H9 (cell line): Measurements from ENCODE around the gene ZFP92. TPM values are rescaled to one million over a fixed set of nuclear protein-coding genes. Genes with fewer than 3 reads are reported as not detected.
A peak's percentile ranks its signal among the peaks of the same experiment; 100 is the strongest.

Experiments used
- DNase-seq: peaks from one replicate; pipeline ENCODE4 v3.0.0-alpha.2; 2017
- H2AFZ ChIP-seq: one replicate; pipeline ENCODE4 v1.6.1; 2013; ENCODE audit warnings: mild to moderate bottlenecking, low read length, control low read depth, moderate library complexity
- H2AK5ac ChIP-seq: 2 replicates; pipeline ENCODE4 v1.6.1; 2013; ENCODE audit warnings: low read length, control low read depth, mixed read lengths; ENCODE audit not compliant: insufficient read length
- H2BK120ac ChIP-seq: one replicate; pipeline ENCODE4 v1.6.1; 2013; ENCODE audit warnings: low read depth, mild to moderate bottlenecking, low read length, control low read depth, inconsistent platforms; ENCODE audit not compliant: poor library complexity, severe bottlenecking
- H2BK12ac ChIP-seq: 2 replicates; pipeline ENCODE4 v1.6.1; 2013; ENCODE audit warnings: low read length, control low read depth, mixed read lengths, low read depth; ENCODE audit not compliant: insufficient read length
- H2BK15ac ChIP-seq: 2 replicates; pipeline ENCODE4 v1.6.1; 2013; ENCODE audit warnings: low read depth, low read length, control low read depth
- H2BK20ac ChIP-seq: one replicate; pipeline ENCODE4 v1.6.1; 2013; ENCODE audit warnings: low read depth, mild to moderate bottlenecking, low read length, control low read depth, inconsistent platforms; ENCODE audit not compliant: poor library complexity, severe bottlenecking
- H2BK5ac ChIP-seq: 2 replicates; pipeline ENCODE4 v1.6.1; 2013; ENCODE audit warnings: low read length, control low read depth, mixed read lengths; ENCODE audit not compliant: insufficient read length
- H3K14ac ChIP-seq: 2 replicates; pipeline ENCODE4 v1.6.1; 2013; ENCODE audit warnings: low read length, control low read depth; ENCODE audit not compliant: insufficient read depth
- H3K18ac ChIP-seq: 2 replicates; pipeline ENCODE4 v1.6.1; 2013; ENCODE audit warnings: low read depth, mild to moderate bottlenecking, mixed read lengths, low read length, control low read depth; ENCODE audit not compliant: insufficient read length
- H3K23ac ChIP-seq: 2 replicates; pipeline ENCODE4 v1.6.1; 2013; ENCODE audit warnings: low read length, control low read depth, mixed read lengths, low read depth; ENCODE audit not compliant: insufficient read length
- H3K23me2 ChIP-seq: 2 replicates; pipeline ENCODE4 v1.6.1; 2013; ENCODE audit warnings: low read depth, mild to moderate bottlenecking, mixed read lengths, low read length, control low read depth; ENCODE audit not compliant: insufficient read length, poor library complexity, severe bottlenecking
- H3K27ac ChIP-seq: 2 replicates; pipeline ENCODE4 v1.5.1; 2013; ENCODE audit warnings: low read length, control low read depth, mixed read lengths, low read depth; ENCODE audit not compliant: insufficient read length
- H3K27me3 ChIP-seq: 2 replicates; pipeline ENCODE4 v1.6.1; 2013; ENCODE audit warnings: low read length, control low read depth, inconsistent platforms; ENCODE audit not compliant: insufficient read depth
- H3K4ac ChIP-seq: 2 replicates; pipeline ENCODE4 v1.6.1; 2013; ENCODE audit warnings: low read depth, mild to moderate bottlenecking, control low read depth, inconsistent platforms, low read length, moderate library complexity
- H3K4me1 ChIP-seq: 2 replicates; pipeline ENCODE4 v1.6.1; 2013; ENCODE audit warnings: low read length, control low read depth, inconsistent platforms; ENCODE audit not compliant: insufficient read depth
- H3K4me2 ChIP-seq: 2 replicates; pipeline ENCODE4 v1.6.1; 2013; ENCODE audit warnings: low read length, control low read depth, mixed read lengths; ENCODE audit not compliant: insufficient read length, insufficient read depth
- H3K56ac ChIP-seq: 2 replicates; pipeline ENCODE4 v1.6.1; 2013; ENCODE audit warnings: low read depth, mild to moderate bottlenecking, mixed read lengths, low read length, control low read depth; ENCODE audit not compliant: insufficient read length
- H3K79me1 ChIP-seq: 2 replicates; pipeline ENCODE4 v1.6.1; 2013; ENCODE audit warnings: low read depth, mild to moderate bottlenecking, moderate library complexity, low read length, control low read depth, inconsistent platforms; ENCODE audit not compliant: insufficient read depth, poor library complexity, severe bottlenecking
- H3K79me2 ChIP-seq: 2 replicates; pipeline ENCODE4 v1.6.1; 2013; ENCODE audit warnings: low read length, control low read depth, inconsistent platforms; ENCODE audit not compliant: insufficient read depth
- H3K9ac ChIP-seq: 2 replicates; pipeline ENCODE4 v1.6.1; 2013; ENCODE audit warnings: low read length, control low read depth, mixed read lengths; ENCODE audit not compliant: insufficient read length; ENCODE audit errors: extremely low read depth
- H3K9me3 ChIP-seq: one replicate; pipeline ENCODE4 v1.6.1; 2013; ENCODE audit warnings: low read depth, low read length, inconsistent platforms; ENCODE audit not compliant: control insufficient read depth
- H3T11ph ChIP-seq: one replicate; pipeline ENCODE4 v1.6.1; 2013; ENCODE audit warnings: mild to moderate bottlenecking, low read length, control low read depth, inconsistent platforms
- H4K20me1 ChIP-seq: one replicate; pipeline ENCODE4 v1.6.1; 2013; ENCODE audit not compliant: control insufficient read depth, insufficient read length, insufficient read depth
- H4K5ac ChIP-seq: 2 replicates; pipeline ENCODE4 v1.6.1; 2013; ENCODE audit warnings: low read depth, mild to moderate bottlenecking, mixed read lengths, low read length, control low read depth; ENCODE audit not compliant: insufficient read length
- H4K8ac ChIP-seq: replicated peaks from 2 replicates; pipeline ENCODE4 v1.6.1; 2013; ENCODE audit warnings: low read length, control low read depth, mixed read lengths, low read depth; ENCODE audit not compliant: insufficient read length
- H4K91ac ChIP-seq: 2 replicates; pipeline ENCODE4 v1.6.1; 2013; ENCODE audit warnings: low read depth, mild to moderate bottlenecking, moderate library complexity, mixed read lengths, low read length, control low read depth; ENCODE audit not compliant: insufficient read length
- H3K27ac Mint-ChIP-seq, 3 experiments: 2 replicates in 2 of 3; 3 replicates in 1 of 3; pipeline ENCODE4 v1.8.0; 2020 to 2021; ENCODE audit warnings: mixed read lengths in 3 of 3, mild to moderate bottlenecking in 1 of 3, moderate library complexity in 1 of 3
- H3K27me3 Mint-ChIP-seq: 2 replicates; pipeline ENCODE4 v1.8.0; 2021; ENCODE audit warnings: low read depth, mild to moderate bottlenecking, moderate library complexity, mixed read lengths
- H3K36me3 Mint-ChIP-seq, 3 experiments: 2 replicates in 2 of 3; 3 replicates in 1 of 3; pipeline ENCODE4 v1.8.0; 2020 to 2021; ENCODE audit warnings: low read depth in 3 of 3, mixed read lengths in 3 of 3; ENCODE audit not compliant: insufficient read depth in 1 of 3
- H3K4me1 Mint-ChIP-seq, 2 experiments: 2 replicates each; pipeline ENCODE4 v1.8.0; 2020; ENCODE audit warnings: mixed read lengths in 2 of 2
- H3K4me3 Mint-ChIP-seq, 2 experiments: 2 replicates in 1 of 2; 3 replicates in 1 of 2; pipeline ENCODE4 v1.8.0; 2020 to 2021; ENCODE audit warnings: mild to moderate bottlenecking in 2 of 2, mixed read lengths in 2 of 2, moderate library complexity in 1 of 2
- H3K9me3 Mint-ChIP-seq, 2 experiments: 2 replicates in 1 of 2; 3 replicates in 1 of 2; pipeline ENCODE4 v1.8.0; 2020; ENCODE audit warnings: mild to moderate bottlenecking in 2 of 2, mixed read lengths in 2 of 2, moderate library complexity in 1 of 2
- WGBS: extraction: QIAGEN DNeasy Blood & Tissue Kit; methylation state at CpG from one replicate; pipeline ENCODE4 v1.1.7; 2013; ENCODE audit warnings: missing lambda C conversion rate, low lambda C conversion rate, mixed read lengths; ENCODE audit not compliant: insufficient read length; ENCODE audit errors: extremely low coverage; 5-methylcytosine and 5-hydroxymethylcytosine counted together
- total RNA-seq: library from RNA; stranded (reverse); gene quantifications from 2 replicates; pipeline ENCODE4 v1.2.1, GENCODE V29; 2021
- TF ChIP-seq, protein P1 (sequence below): fragments of 200-600 bp; sonication (generic); conservative IDR thresholded peaks from 3 replicates; pipeline ENCODE4 v1.8.0; 2021; ENCODE audit warnings: antibody characterized with exemption, mild to moderate bottlenecking

ZFP92 gene
- total RNA-seq, 1 experiment from 2014 or later: 0.68 TPM

DNA sequence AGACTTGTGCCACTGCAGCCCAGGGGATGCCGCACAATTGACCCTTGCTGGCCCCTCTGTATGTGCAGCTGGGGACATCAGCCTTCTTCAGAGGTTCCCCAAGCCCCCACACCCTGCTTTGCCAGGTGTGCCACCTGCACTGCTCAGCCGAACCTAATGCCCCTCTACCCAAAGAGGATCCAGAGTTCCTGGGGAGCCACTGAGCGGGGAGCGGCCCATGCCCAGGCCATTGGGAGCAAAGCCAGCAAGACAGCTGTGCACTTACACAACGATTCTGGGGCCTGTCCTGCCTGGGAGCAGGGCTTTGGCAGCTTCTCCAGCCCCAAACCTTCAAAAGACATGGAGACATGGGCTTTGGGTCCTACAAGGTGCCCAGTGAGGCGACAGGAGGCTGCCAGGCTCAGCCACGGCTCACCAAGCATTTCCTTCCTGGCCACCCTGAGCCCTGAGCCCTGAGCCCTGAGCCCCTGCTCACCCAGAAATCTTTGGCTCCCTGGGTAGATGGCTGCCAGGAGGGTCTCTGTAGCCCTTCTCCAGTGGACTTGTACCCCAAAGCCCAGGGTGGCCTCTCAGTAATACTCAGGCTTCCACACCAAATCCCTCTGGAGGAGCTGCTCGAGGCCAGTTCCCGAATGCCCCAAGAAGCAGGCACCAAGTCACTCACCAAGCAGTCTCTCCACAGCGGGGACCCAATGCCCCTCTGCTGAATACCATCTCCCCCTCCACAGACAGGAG, 23.1 kb upstream of the ZFP92 start:
- Histone ChIP-seq H3K23ac (no peak overlapping the region), H2BK120ac (no peak overlapping the region), H3K27ac (no peak overlapping the region), H2AK5ac (no peak overlapping the region), H2BK5ac (no peak overlapping the region), H3T11ph (no peak overlapping the region), H2BK12ac (no peak overlapping the region), H3K79me1 (no peaks in the 10 kb centered on the region), H3K4ac (no peak overlapping the region), H3K4me2 (no peak overlapping the region), H3K9me3 (peaks cover 60% of the 10 kb centered on the region), H3K4me1 (no peaks in the 10 kb centered on the region), H3K9ac (no peak overlapping the region), H4K91ac (no peak overlapping the region), H3K14ac (no peak overlapping the region), H3K79me2 (no peaks in the 10 kb centered on the region), H3K27me3 (no peaks in the 10 kb centered on the region), H4K5ac (no peak overlapping the region), H4K20me1 (no peaks in the 10 kb centered on the region), H2BK15ac (no peak overlapping the region), H4K8ac (no peak overlapping the region), H2BK20ac (no peak overlapping the region), H3K56ac (no peak overlapping the region), H2AFZ (no peak overlapping the region), H3K18ac (no peak overlapping the region), H3K23me2 (peaks cover 5% of the 10 kb centered on the region)
- Mint-ChIP-seq H3K27ac (no peak overlapping the region), H3K27me3 (peaks cover 3% of the 10 kb centered on the region), H3K36me3 (peaks cover 0 to 2% (median 0%) of the 10 kb centered on the region in 3 experiments; a peak in 1 of 7 replicates), H3K4me3 (no peak overlapping the region), H3K9me3 (peaks cover 22 to 29% of the 10 kb centered on the region in 2 experiments), H3K4me1 (no peaks in the 10 kb centered on the region)
- peak; percentile 14 for DNase-seq
- TF ChIP-seq, protein P1, sequence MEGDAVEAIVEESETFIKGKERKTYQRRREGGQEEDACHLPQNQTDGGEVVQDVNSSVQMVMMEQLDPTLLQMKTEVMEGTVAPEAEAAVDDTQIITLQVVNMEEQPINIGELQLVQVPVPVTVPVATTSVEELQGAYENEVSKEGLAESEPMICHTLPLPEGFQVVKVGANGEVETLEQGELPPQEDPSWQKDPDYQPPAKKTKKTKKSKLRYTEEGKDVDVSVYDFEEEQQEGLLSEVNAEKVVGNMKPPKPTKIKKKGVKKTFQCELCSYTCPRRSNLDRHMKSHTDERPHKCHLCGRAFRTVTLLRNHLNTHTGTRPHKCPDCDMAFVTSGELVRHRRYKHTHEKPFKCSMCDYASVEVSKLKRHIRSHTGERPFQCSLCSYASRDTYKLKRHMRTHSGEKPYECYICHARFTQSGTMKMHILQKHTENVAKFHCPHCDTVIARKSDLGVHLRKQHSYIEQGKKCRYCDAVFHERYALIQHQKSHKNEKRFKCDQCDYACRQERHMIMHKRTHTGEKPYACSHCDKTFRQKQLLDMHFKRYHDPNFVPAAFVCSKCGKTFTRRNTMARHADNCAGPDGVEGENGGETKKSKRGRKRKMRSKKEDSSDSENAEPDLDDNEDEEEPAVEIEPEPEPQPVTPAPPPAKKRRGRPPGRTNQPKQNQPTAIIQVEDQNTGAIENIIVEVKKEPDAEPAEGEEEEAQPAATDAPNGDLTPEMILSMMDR: no peak
- no CpG with 5 or more reads among the region's 10 CpGs for WGBS
